K562 (cell line): Measurements from ENCODE around the gene HCAR2. TPM values are rescaled to one million over a fixed set of nuclear protein-coding genes. Genes with fewer than 3 reads are reported as not detected.
A peak's percentile ranks its signal among the peaks of the same experiment; 100 is the strongest.

Experiments used
- ASH1L ChIP-seq: fragments of 450-650 bp; IDR thresholded peaks from 2 replicates; pipeline ENCODE4 v1.6.1; 2018; ENCODE audit warnings: borderline replicate concordance, mild to moderate bottlenecking, low read depth; ENCODE audit not compliant: partially characterized antibody
- ATF7 ChIP-seq: fragments of 450-650 bp; IDR thresholded peaks from 2 replicates; pipeline ENCODE4 v1.7.1; 2014; ENCODE audit warnings: mild to moderate bottlenecking, moderate library complexity
- CTCF ChIP-seq, 3 experiments: IDR thresholded peaks in 2 of 3; conservative IDR thresholded peaks in 1 of 3; 2 replicates each; pipeline ENCODE4 v1.5.1; 2011 to 2012; ENCODE audit warnings: low read length in 3 of 3, mild to moderate bottlenecking in 3 of 3, control low read depth in 2 of 3, improper control_type of control experiment in 1 of 3, inconsistent platforms in 1 of 3, low read depth in 1 of 3, mixed read lengths in 1 of 3, moderate library complexity in 1 of 3; ENCODE audit not compliant: insufficient read depth in 2 of 3
- ESRRB ChIP-seq: fragments of 250-450 bp; sonication (Bioruptor Pico); IDR thresholded peaks from 2 replicates; pipeline ENCODE4 v1.5.0; 2020; ENCODE audit warnings: mild to moderate bottlenecking, moderate library complexity, borderline replicate concordance
- ETV6 ChIP-seq, 3 experiments: fragments of 150-350 bp in 1 of 3; sonication (generic) in 1 of 3; formaldehyde crosslinking in 1 of 3; IDR thresholded peaks; 2 replicates each; pipeline versions ENCODE4 v1.6.1 to v1.8.0; 2014 to 2022; ENCODE audit warnings: borderline replicate concordance in 2 of 3, low read depth in 2 of 3, antibody characterized with exemption in 1 of 3, low read length in 1 of 3, mild to moderate bottlenecking in 1 of 3, missing genetic modification reagents in 1 of 3
- HNRNPH1 ChIP-seq: fragments of 200-400 bp; formaldehyde crosslinking; optimal IDR thresholded peaks from 2 replicates; pipeline ENCODE3; 2017; ENCODE audit warnings: low read depth, mild to moderate bottlenecking, low read length, moderate library complexity
- MCM2 ChIP-seq: fragments of 450-650 bp; IDR thresholded peaks from 2 replicates; pipeline ENCODE4 v1.6.1; 2017; ENCODE audit warnings: low read depth, mild to moderate bottlenecking
- MTA2 ChIP-seq: fragments of 450-650 bp; IDR thresholded peaks from 2 replicates; pipeline ENCODE4 v1.6.1; 2016; ENCODE audit warnings: low read depth
- RNF219 ChIP-seq: fragments of 250-450 bp; sonication (Bioruptor Pico); IDR thresholded peaks from 2 replicates; pipeline ENCODE4 v1.5.0; 2022; ENCODE audit warnings: mild to moderate bottlenecking
- SP1 ChIP-seq: sonication (generic); formaldehyde crosslinking; IDR thresholded peaks from 2 replicates; pipeline ENCODE4 v1.8.1; 2022; ENCODE audit warnings: mild to moderate bottlenecking, missing genetic modification reagents
- STAT5B ChIP-seq: fragments of 250-450 bp; sonication (Bioruptor Pico); IDR thresholded peaks from 2 replicates; pipeline ENCODE4 v1.8.0; 2021; ENCODE audit warnings: mild to moderate bottlenecking, inconsistent platforms
- TAF9B ChIP-seq: fragments of 450-650 bp; IDR thresholded peaks from 2 replicates; pipeline ENCODE4 v1.6.1; 2018; ENCODE audit warnings: mild to moderate bottlenecking; ENCODE audit not compliant: partially characterized antibody
- TBP ChIP-seq: optimal IDR thresholded peaks from 2 replicates; pipeline ENCODE3; 2011; ENCODE audit warnings: low read depth, low read length, improper control_type of control experiment
- TOE1 ChIP-seq, 2 experiments: fragments of 450-650 bp in 1 of 2; sonication (generic) in 1 of 2; formaldehyde crosslinking in 1 of 2; IDR thresholded peaks; 2 replicates each; pipeline versions ENCODE4 v1.7.1 to v1.8.0; 2016 to 2022; ENCODE audit warnings: borderline replicate concordance in 2 of 2, mild to moderate bottlenecking in 2 of 2, antibody characterized with exemption in 1 of 2, inconsistent platforms in 1 of 2, low read depth in 1 of 2, missing genetic modification reagents in 1 of 2, moderate library complexity in 1 of 2
- YY1 ChIP-seq, 3 experiments: IDR thresholded peaks; 2 replicates each; pipeline ENCODE4 v1.6.1; 2011; ENCODE audit warnings: low read length in 2 of 3, mild to moderate bottlenecking in 2 of 3, moderate library complexity in 2 of 3, borderline replicate concordance in 1 of 3, control low read depth in 1 of 3, low read depth in 1 of 3; ENCODE audit not compliant: insufficient read depth in 3 of 3, insufficient replicate concordance in 2 of 3, control insufficient read depth in 1 of 3, insufficient read length in 1 of 3; ENCODE audit errors: extremely low read depth in 1 of 3
- ZBTB43 ChIP-seq: sonication (generic); formaldehyde crosslinking; IDR thresholded peaks from 2 replicates; pipeline ENCODE4 v1.8.0; 2023; ENCODE audit warnings: mild to moderate bottlenecking, missing genetic modification reagents
- ZBTB5 ChIP-seq: fragments of 450-650 bp; IDR thresholded peaks from 2 replicates; pipeline ENCODE4 v1.6.1; 2017; ENCODE audit warnings: antibody characterized with exemption
- ZNF133 ChIP-seq: fragments of 250-450 bp; sonication (Bioruptor Pico); IDR thresholded peaks from 2 replicates; pipeline ENCODE4 v1.4.0; 2020; ENCODE audit warnings: mild to moderate bottlenecking
- polyA plus RNA-seq, 8 experiments: library from polyadenylated mRNA; depleted of rRNA in 4 of 8; stranded (reverse) in 5 of 8; unstranded in 3 of 8; fragments of >200 nt; fragmentation: Nextera tagmentation in 2 of 8; fragmentation: Illumina TruSeq in 1 of 8; extraction: Ambion mirVana in 2 of 8; extraction: Trizol in 1 of 8; gene quantifications; 2 replicates each; pipeline versions ENCODE4 v1.2.1 to v1.2.3, GENCODE V29; 2011 to 2014; ENCODE audit warnings: inconsistent platforms in 1 of 8, missing spikeins in 1 of 8
- total RNA-seq, 7 experiments: library from RNA; depleted of rRNA in 6 of 7; stranded (reverse); fragments of >200 nt in 6 of 7; fragmentation: Illumina TruSeq in 2 of 7; extraction: Trizol in 2 of 7; gene quantifications; 2 replicates each; pipeline versions ENCODE4 v1.2.1 to v1.2.3, GENCODE V29; 2011 to 2021; ENCODE audit warnings: low replicate concordance in 1 of 7

HCAR2 gene
- total and polyA plus RNA-seq, 9 of the 15 experiments (the other 6 are each of a cell fraction or from before 2014, with no cell fraction given): not detected

GRCh38 chr12:122659579-122659978 is 43.6 kb downstream of the HCAR2 start (continued):
- no peak for TF ChIP-seq RNF219 (CRISPR knock-in tag)
- TF ChIP-seq CTCF (IDR thresholded peaks at IDR 0.05 in 2 of 3, conservative IDR thresholded peaks at IDR 0.05 in 1 of 3; ENCODE audit: insufficient read depth in 2 of 3, low read depth in 1 of 3, low read length in 3 of 3): no peak
- TF ChIP-seq HNRNPH1: no peak
- TF ChIP-seq YY1 (IDR thresholded peaks at IDR 0.05; ENCODE audit: borderline replicate concordance in 1 of 3, control insufficient read depth in 1 of 3, extremely low read depth in 1 of 3, insufficient read depth in 3 of 3, insufficient read length in 1 of 3, insufficient replicate concordance in 2 of 3, low read depth in 1 of 3, low read length in 2 of 3): no peak
- no peak for TF ChIP-seq TAF9B
- no peak for TF ChIP-seq ZBTB5
- no peak for TF ChIP-seq ZBTB43 (CRISPR knock-in tag)
- no peak for TF ChIP-seq MCM2
- no peak for TF ChIP-seq ZNF133 (CRISPR knock-in tag)
- TF ChIP-seq ASH1L: no peak
- no peak for TF ChIP-seq STAT5B (CRISPR knock-in tag)
- no peak for TF ChIP-seq SP1 (CRISPR knock-in tag)
- no peak for TF ChIP-seq ATF7
- peak; percentile 56; the same call in 1 of the 2 replicates for TF ChIP-seq TOE1 (IDR thresholded peaks at IDR 0.05; ENCODE audit: borderline replicate concordance)
- TF ChIP-seq TOE1 (CRISPR knock-in tag; IDR thresholded peaks at IDR 0.05; ENCODE audit: borderline replicate concordance, low read depth): no peak
- TF ChIP-seq ETV6 (IDR thresholded peaks at IDR 0.05; ENCODE audit: borderline replicate concordance in 1 of 2, low read depth in 2 of 2, low read length in 1 of 2): no peak
- no peak for TF ChIP-seq ETV6 (CRISPR knock-in tag; IDR thresholded peaks at IDR 0.05; ENCODE audit: borderline replicate concordance)
- no peak for TF ChIP-seq TBP
- no peak for TF ChIP-seq ESRRB (CRISPR knock-in tag)
- TF ChIP-seq MTA2: no peak
